ENCODE measurements around the gene SIRPB1. TPM values are rescaled to one million over a fixed set of nuclear protein-coding genes. Genes with fewer than 3 reads are reported as not detected.
"Not testable (repeated sequence)": the region's sequence is repeated elsewhere in the genome, so short reads cannot be mapped to it uniquely, and the experiment has no call there.

Gene SIRPB1
- total and polyA plus RNA-seq, 2 experiments from 2014 or later = 0.54 TPM; not detected in 1

GRCh38 chr20:1618479-1618878, 1.3 kb downstream of the SIRPB1 start:
- no peaks in the 10 kb centered on the region for H3F3A ChIP-seq (ENCODE audit: insufficient read depth)
- H3K4me2 ChIP-seq (ENCODE audit: unreplicated experiment) = no peak overlapping the region
- DNase-seq = no peak
- H4K20me1 ChIP-seq (ENCODE audit: insufficient read depth) = no peaks in the 10 kb centered on the region
- in situ Hi-C loops (cut with MboI) = no loop called here
- no peak overlapping the region for H3K27ac ChIP-seq
- no peak for TF ChIP-seq EZH2phosphoT487 (IDR thresholded peaks at IDR 0.05; ENCODE audit: insufficient read depth, low read depth)
- no peak for TF ChIP-seq EZH2 (IDR thresholded peaks at IDR 0.05; ENCODE audit: insufficient read depth, poor library complexity, severe bottlenecking)
- no peaks in the 10 kb centered on the region for H3K4me1 ChIP-seq (ENCODE audit: insufficient read depth)
- no peak overlapping the region for H3K9ac ChIP-seq
- no peaks in the 10 kb centered on the region for H3K9me3 ChIP-seq (ENCODE audit: low read depth)
- H3K36me3 ChIP-seq (ENCODE audit: low read depth) = no peaks in the 10 kb centered on the region
- 0 out of 2 replicates have a peak, but pooled peaks cover 5% of the 10 kb centered on the region for H3K27me3 ChIP-seq (replicated peaks; ENCODE audit: insufficient read depth)
- H3K9me2 ChIP-seq (ENCODE audit: insufficient read depth) = no peaks in the 10 kb centered on the region
- H3K4me3 ChIP-seq = no peak overlapping the region
- no peaks in the 10 kb centered on the region for H3K79me2 ChIP-seq (ENCODE audit: insufficient read depth)
- H2AFZ ChIP-seq = no peak overlapping the region

GRCh38 chr20:1616858-1617434, 2.9 kb downstream of the SIRPB1 start:
- Histone ChIP-seq H3K36me3 (ENCODE audit: low read depth) (no peaks in the 10 kb centered on the region), H2AFZ (no peak overlapping the region), H3K27me3 (replicated peaks; ENCODE audit: insufficient read depth) (0 out of 2 replicates have a peak, but pooled peaks cover 7% of the 10 kb centered on the region), H3K9me3 (ENCODE audit: low read depth) (no peaks in the 10 kb centered on the region), H3K4me2 (ENCODE audit: unreplicated experiment) (no peak overlapping the region), H4K20me1 (ENCODE audit: insufficient read depth) (no peaks in the 10 kb centered on the region), H3K27ac (no peak overlapping the region), H3F3A (ENCODE audit: insufficient read depth) (no peaks in the 10 kb centered on the region), H3K9ac (no peak overlapping the region), H3K79me2 (ENCODE audit: insufficient read depth) (no peaks in the 10 kb centered on the region), H3K9me2 (ENCODE audit: insufficient read depth) (no peaks in the 10 kb centered on the region), H3K4me1 (ENCODE audit: insufficient read depth) (no peaks in the 10 kb centered on the region), H3K4me3 (no peak overlapping the region)
- no peak for DNase-seq
- TF ChIP-seq EZH2 (IDR thresholded peaks at IDR 0.05; ENCODE audit: insufficient read depth, poor library complexity, severe bottlenecking) = no peak
- no peak for TF ChIP-seq EZH2phosphoT487 (IDR thresholded peaks at IDR 0.05; ENCODE audit: insufficient read depth, low read depth)
- in situ Hi-C loops (cut with MboI) = no loop called here

- 26 to 45% methylated on average over 4 to 5 of the region's 5 CpGs for WGBS, 2 experiments (ENCODE audit: low coverage in 1 of 2, low lambda C conversion rate in 2 of 2, missing lambda C conversion rate in 2 of 2)
- H3K9me3 ChIP-seq (ENCODE audit: low read depth); H3K4me3 ChIP-seq; H3K79me2 ChIP-seq (ENCODE audit: insufficient read depth); H3F3A ChIP-seq (ENCODE audit: insufficient read depth); H3K27me3 ChIP-seq (replicated peaks; ENCODE audit: insufficient read depth); H3K27ac ChIP-seq; H3K36me3 ChIP-seq (ENCODE audit: low read depth); H3K9me2 ChIP-seq (ENCODE audit: insufficient read depth); H3K9ac ChIP-seq; H4K20me1 ChIP-seq (ENCODE audit: insufficient read depth); H2AFZ ChIP-seq; DNase-seq; H3K4me1 ChIP-seq (ENCODE audit: insufficient read depth); H3K4me2 ChIP-seq (ENCODE audit: unreplicated experiment); in situ Hi-C loops (cut with MboI): not testable (repeated sequence)
These were observed 9.4 kb downstream of the SIRPB1 start for GRCh38 chr20:1610404-1610803.

GRCh38 chr20:1608678-1609347, 11.0 kb downstream of the SIRPB1 start:
- H3K4me2 ChIP-seq (ENCODE audit: unreplicated experiment); in situ Hi-C loops (cut with MboI); H3F3A ChIP-seq (ENCODE audit: insufficient read depth); H2AFZ ChIP-seq; H3K36me3 ChIP-seq (ENCODE audit: low read depth); H3K27ac ChIP-seq; H3K9me2 ChIP-seq (ENCODE audit: insufficient read depth); H4K20me1 ChIP-seq (ENCODE audit: insufficient read depth); H3K27me3 ChIP-seq (replicated peaks; ENCODE audit: insufficient read depth); H3K79me2 ChIP-seq (ENCODE audit: insufficient read depth); H3K4me3 ChIP-seq; H3K4me1 ChIP-seq (ENCODE audit: insufficient read depth); DNase-seq; H3K9me3 ChIP-seq (ENCODE audit: low read depth); H3K9ac ChIP-seq: not testable (repeated sequence)
- WGBS, 2 experiments (ENCODE audit: low coverage in 1 of 2, low lambda C conversion rate in 2 of 2, missing lambda C conversion rate in 2 of 2) = 71% methylated on average over 3 of the region's 5 CpGs

- Histone ChIP-seq H3K36me3 (ENCODE audit: low read depth) (no peaks in the 10 kb centered on the region), H3K9me2 (ENCODE audit: insufficient read depth) (no peaks in the 10 kb centered on the region), H3K9me3 (ENCODE audit: low read depth) (no peaks in the 10 kb centered on the region), H3K79me2 (ENCODE audit: insufficient read depth) (no peaks in the 10 kb centered on the region), H3F3A (ENCODE audit: insufficient read depth) (no peaks in the 10 kb centered on the region), H4K20me1 (ENCODE audit: insufficient read depth) (no peaks in the 10 kb centered on the region), H3K27me3 (replicated peaks; ENCODE audit: insufficient read depth) (no peaks in the 10 kb centered on the region), H3K4me3 (no peak overlapping the region), H3K4me1 (ENCODE audit: insufficient read depth) (no peaks in the 10 kb centered on the region), H3K27ac (no peak overlapping the region), H3K9ac (no peak overlapping the region), H2AFZ (no peak overlapping the region), H3K4me2 (ENCODE audit: unreplicated experiment) (no peak overlapping the region)
- TF ChIP-seq EZH2phosphoT487 (IDR thresholded peaks at IDR 0.05; ENCODE audit: insufficient read depth, low read depth) (no peak), EZH2 (IDR thresholded peaks at IDR 0.05; ENCODE audit: insufficient read depth, poor library complexity, severe bottlenecking) (no peak)
- in situ Hi-C loops (cut with MboI) = no loop called here
- no peak for DNase-seq
- WGBS, 2 experiments (ENCODE audit: low coverage in 1 of 2, low lambda C conversion rate in 2 of 2, missing lambda C conversion rate in 2 of 2) = no CpG with 5 or more reads among the region's 5 CpGs
These were observed 19.1 kb downstream of the SIRPB1 start for GRCh38 chr20:1600736-1601135.
